ENCODE data around the gene SNTG2.
A peak's percentile ranks its signal among the peaks of the same experiment; 100 is the strongest.

Gene SNTG2

GRCh38 chr2:946073-946948 lies 4.3 kb upstream of the SNTG2 start:
- Histone ChIP-seq H3K27ac (ENCODE audit: low read depth, low read length) (no peak overlapping the region), H3K4me3 (ENCODE audit: low read length) (no peak overlapping the region), H3K9ac (ENCODE audit: low read length) (no peak overlapping the region), H3K36me3 (ENCODE audit: control insufficient read depth, insufficient read depth, low read length) (no peaks in the 10 kb centered on the region), H3K27me3 (ENCODE audit: control insufficient read depth, insufficient read depth, low read length) (peaks cover 4% of the 10 kb centered on the region), H3K4me1 (ENCODE audit: control insufficient read depth, insufficient read depth, low read length) (no peaks in the 10 kb centered on the region)

- no peak overlapping the region for H3K27ac ChIP-seq (ENCODE audit: low read depth, low read length)
- H3K27me3 ChIP-seq (ENCODE audit: control insufficient read depth, insufficient read depth, low read length), result peaks cover 11% of the 10 kb centered on the region
- no peak overlapping the region for H3K9ac ChIP-seq (ENCODE audit: low read length)
- H3K36me3 ChIP-seq (ENCODE audit: control insufficient read depth, insufficient read depth, low read length), result no peaks in the 10 kb centered on the region
- no peaks in the 10 kb centered on the region for H3K4me1 ChIP-seq (ENCODE audit: control insufficient read depth, insufficient read depth, low read length)
- peak overlapping the region; percentile 38 for H3K4me3 ChIP-seq (ENCODE audit: low read length)
These were observed 1.1 kb upstream of the SNTG2 start for GRCh38 chr2:949384-950079.

GRCh38 chr2:951224-952006 lies 766 bp downstream of the SNTG2 start:
- Histone ChIP-seq H3K4me1 (ENCODE audit: control insufficient read depth, insufficient read depth, low read length) (no peaks in the 10 kb centered on the region), H3K27me3 (ENCODE audit: control insufficient read depth, insufficient read depth, low read length) (peaks cover 11% of the 10 kb centered on the region), H3K36me3 (ENCODE audit: control insufficient read depth, insufficient read depth, low read length) (no peaks in the 10 kb centered on the region), H3K4me3 (ENCODE audit: low read length) (peak overlapping the region; percentile 6), H3K9ac (ENCODE audit: low read length) (no peak overlapping the region), H3K27ac (ENCODE audit: low read depth, low read length) (no peak overlapping the region)

GRCh38 chr2:953408-953807 lies 2.8 kb downstream of the SNTG2 start:
- H3K27me3 ChIP-seq (ENCODE audit: control insufficient read depth, insufficient read depth, low read length), result peaks cover 11% of the 10 kb centered on the region
- no peaks in the 10 kb centered on the region for H3K36me3 ChIP-seq (ENCODE audit: control insufficient read depth, insufficient read depth, low read length)
- H3K4me1 ChIP-seq (ENCODE audit: control insufficient read depth, insufficient read depth, low read length), result no peaks in the 10 kb centered on the region
- no peak overlapping the region for H3K4me3 ChIP-seq (ENCODE audit: low read length)
- H3K27ac ChIP-seq (ENCODE audit: low read depth, low read length), result no peak overlapping the region
- H3K9ac ChIP-seq (ENCODE audit: low read length), result no peak overlapping the region

GRCh38 chr2:953975-954686 lies 3.5 kb downstream of the SNTG2 start:
- peaks cover 11% of the 10 kb centered on the region for H3K27me3 ChIP-seq (ENCODE audit: control insufficient read depth, insufficient read depth, low read length)
- H3K27ac ChIP-seq (ENCODE audit: low read depth, low read length), result no peak overlapping the region

GRCh38 chr2:954687-955000 lies 4.0 kb downstream of the SNTG2 start:
- Histone ChIP-seq H3K9ac (ENCODE audit: low read length) (no peak overlapping the region), H3K4me3 (ENCODE audit: low read length) (no peak overlapping the region), H3K36me3 (ENCODE audit: control insufficient read depth, insufficient read depth, low read length) (no peaks in the 10 kb centered on the region), H3K4me1 (ENCODE audit: control insufficient read depth, insufficient read depth, low read length) (no peaks in the 10 kb centered on the region), H3K27ac (ENCODE audit: low read depth, low read length) (no peak overlapping the region), H3K27me3 (ENCODE audit: control insufficient read depth, insufficient read depth, low read length) (peaks cover 8% of the 10 kb centered on the region)

More at GRCh38 chr2:953975-954686, 3.5 kb downstream of the SNTG2 start:
- no peaks in the 10 kb centered on the region for H3K4me1 ChIP-seq (ENCODE audit: control insufficient read depth, insufficient read depth, low read length)
- no peak overlapping the region for H3K4me3 ChIP-seq (ENCODE audit: low read length)
- no peaks in the 10 kb centered on the region for H3K36me3 ChIP-seq (ENCODE audit: control insufficient read depth, insufficient read depth, low read length)
- H3K9ac ChIP-seq (ENCODE audit: low read length), result no peak overlapping the region

GRCh38 chr2:955829-956731 lies 5.4 kb downstream of the SNTG2 start:
- no peak overlapping the region for H3K4me3 ChIP-seq (ENCODE audit: low read length)
- no peaks in the 10 kb centered on the region for H3K4me1 ChIP-seq (ENCODE audit: control insufficient read depth, insufficient read depth, low read length)
- H3K27me3 ChIP-seq (ENCODE audit: control insufficient read depth, insufficient read depth, low read length), result peaks cover 8% of the 10 kb centered on the region
- H3K36me3 ChIP-seq (ENCODE audit: control insufficient read depth, insufficient read depth, low read length), result no peaks in the 10 kb centered on the region
- no peak overlapping the region for H3K9ac ChIP-seq (ENCODE audit: low read length)
- H3K27ac ChIP-seq (ENCODE audit: low read depth, low read length), result no peak overlapping the region

- Histone ChIP-seq H3K27ac (ENCODE audit: low read depth, low read length) (no peak overlapping the region), H3K9ac (ENCODE audit: low read length) (no peak overlapping the region), H3K36me3 (ENCODE audit: control insufficient read depth, insufficient read depth, low read length) (no peaks in the 10 kb centered on the region)
These were observed 8.8 kb downstream of the SNTG2 start for GRCh38 chr2:959457-959856.

GRCh38 chr2:960061-960736 lies 9.6 kb downstream of the SNTG2 start:
- H3K9ac ChIP-seq (ENCODE audit: low read length), result no peak overlapping the region
- H3K27me3 ChIP-seq (ENCODE audit: control insufficient read depth, insufficient read depth, low read length), result no peaks in the 10 kb centered on the region
- no peak overlapping the region for H3K4me3 ChIP-seq (ENCODE audit: low read length)
- no peaks in the 10 kb centered on the region for H3K36me3 ChIP-seq (ENCODE audit: control insufficient read depth, insufficient read depth, low read length)
- H3K27ac ChIP-seq (ENCODE audit: low read depth, low read length), result no peak overlapping the region
- H3K4me1 ChIP-seq (ENCODE audit: control insufficient read depth, insufficient read depth, low read length), result no peaks in the 10 kb centered on the region

More at GRCh38 chr2:959457-959856, 8.8 kb downstream of the SNTG2 start:
- no peak overlapping the region for H3K4me3 ChIP-seq (ENCODE audit: low read length)
- no peaks in the 10 kb centered on the region for H3K4me1 ChIP-seq (ENCODE audit: control insufficient read depth, insufficient read depth, low read length)
- H3K27me3 ChIP-seq (ENCODE audit: control insufficient read depth, insufficient read depth, low read length), result no peaks in the 10 kb centered on the region

GRCh38 chr2:961786-962185 lies 11.1 kb downstream of the SNTG2 start:
- no peaks in the 10 kb centered on the region for H3K4me1 ChIP-seq (ENCODE audit: control insufficient read depth, insufficient read depth, low read length)
- H3K9ac ChIP-seq (ENCODE audit: low read length), result no peak overlapping the region
- no peak overlapping the region for H3K4me3 ChIP-seq (ENCODE audit: low read length)
- no peaks in the 10 kb centered on the region for H3K36me3 ChIP-seq (ENCODE audit: control insufficient read depth, insufficient read depth, low read length)
- no peaks in the 10 kb centered on the region for H3K27me3 ChIP-seq (ENCODE audit: control insufficient read depth, insufficient read depth, low read length)
- no peak overlapping the region for H3K27ac ChIP-seq (ENCODE audit: low read depth, low read length)

- H3K36me3 ChIP-seq (ENCODE audit: control insufficient read depth, insufficient read depth, low read length), result no peaks in the 10 kb centered on the region
- H3K4me1 ChIP-seq (ENCODE audit: control insufficient read depth, insufficient read depth, low read length), result no peaks in the 10 kb centered on the region
- no peak overlapping the region for H3K27ac ChIP-seq (ENCODE audit: low read depth, low read length)
These were observed 13.2 kb downstream of the SNTG2 start for GRCh38 chr2:963876-964275.

More at GRCh38 chr2:963876-964275, 13.2 kb downstream of the SNTG2 start:
- H3K27me3 ChIP-seq (ENCODE audit: control insufficient read depth, insufficient read depth, low read length), result no peaks in the 10 kb centered on the region
- H3K4me3 ChIP-seq (ENCODE audit: low read length), result no peak overlapping the region
- H3K9ac ChIP-seq (ENCODE audit: low read length), result no peak overlapping the region

Data from rectal smooth muscle tissue (tissue), 1 donor.